Measurements from ENCODE around the gene FCRL6. TPM values are rescaled to one million over a fixed set of nuclear protein-coding genes. Genes with fewer than 3 reads are reported as not detected.

The FCRL6 gene
- total RNA-seq, 4 donors from 2014 or later = not detected

GRCh38 chr1:159859767-159860322, 57.7 kb downstream of the FCRL6 start:
- TF ChIP-seq POLR2A (IDR thresholded peaks at IDR 0.05) (no peak), CTCF (IDR thresholded peaks at IDR 0.05 in 4 of 5, conservative IDR thresholded peaks at IDR 0.05 in 1 of 5) (no peak)
- H3K27ac ChIP-seq = no peak overlapping the region
- intact Hi-C loops (cut with DNase I; ENCODE audit: low total_unique reads) (loop anchor here (10.0 kb wide), 1 partner anchor 65 kb away; the partner anchor contains the start of gene TAGLN2), in situ Hi-C loops (cut with MboI; ENCODE audit: low sequenced_read_pairs in 4 of 4) (loop anchor here in 1 of 4 donors (10.0 kb wide), 1 partner anchor 55 kb away; the partner anchor contains the start of gene FCRL6)
- no peak for DNase-seq
- H3K4me3 ChIP-seq = no peak overlapping the region
- no peaks in the 10 kb centered on the region for H3K27me3 ChIP-seq
- no peaks in the 10 kb centered on the region for H3K9me3 ChIP-seq
- H3K36me3 ChIP-seq = no peaks in the 10 kb centered on the region
- no peak for ATAC-seq
- H3K4me1 ChIP-seq = no peaks in the 10 kb centered on the region

- in situ Hi-C loops (cut with MboI; ENCODE audit: low sequenced_read_pairs in 4 of 4) = no loop called here
- intact Hi-C loops (cut with DNase I; ENCODE audit: low total_unique reads) = no loop called here
- ATAC-seq = no peak
These were observed 58.3 kb downstream of the FCRL6 start for GRCh38 chr1:159860456-159860855.

DNA sequence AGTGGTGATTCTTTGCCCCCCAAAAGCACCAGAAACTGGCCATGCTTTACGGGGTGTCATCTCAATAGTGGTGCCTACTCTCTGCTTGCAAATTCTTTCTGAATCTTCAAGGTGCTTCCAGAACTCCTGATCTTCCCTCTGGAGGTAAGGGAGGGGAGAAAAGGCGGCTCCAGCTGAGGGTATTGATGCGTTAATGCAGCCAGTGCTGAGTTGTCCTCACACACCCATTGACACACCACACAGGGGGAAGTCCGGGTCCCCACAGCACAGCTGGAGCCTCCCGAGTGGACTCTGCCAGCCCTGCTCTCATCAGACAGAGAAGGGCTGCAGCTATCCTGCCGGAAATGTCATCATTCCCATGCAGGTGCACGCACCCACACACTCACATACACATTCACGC, 59.1 kb downstream of the FCRL6 start:
- intact Hi-C loops (cut with DNase I; ENCODE audit: low total_unique reads) = no loop called here

More at GRCh38 chr1:159860456-159860855, 58.3 kb downstream of the FCRL6 start:
- Histone ChIP-seq H3K4me3 (no peak overlapping the region), H3K27me3 (no peaks in the 10 kb centered on the region), H3K4me1 (no peaks in the 10 kb centered on the region), H3K27ac (no peak overlapping the region), H3K9me3 (no peaks in the 10 kb centered on the region), H3K36me3 (no peaks in the 10 kb centered on the region)
- no peak for TF ChIP-seq CTCF (IDR thresholded peaks at IDR 0.05 in 4 of 5, conservative IDR thresholded peaks at IDR 0.05 in 1 of 5)
- no peak for TF ChIP-seq POLR2A (IDR thresholded peaks at IDR 0.05)
- no peak for DNase-seq

GRCh38 chr1:159862031-159862430, 59.9 kb downstream of the FCRL6 start:
- ATAC-seq (no peak), DNase-seq (no peak)
- H3K4me3 ChIP-seq = no peak overlapping the region
- TF ChIP-seq POLR2A (IDR thresholded peaks at IDR 0.05) (no peak), CTCF (IDR thresholded peaks at IDR 0.05 in 4 of 5, conservative IDR thresholded peaks at IDR 0.05 in 1 of 5) (no peak)
- intact Hi-C loops (cut with DNase I; ENCODE audit: low total_unique reads) (no loop called here), in situ Hi-C loops (cut with MboI; ENCODE audit: low sequenced_read_pairs in 4 of 4) (no loop called here)
- no peaks in the 10 kb centered on the region for H3K27me3 ChIP-seq
- H3K27ac ChIP-seq = no peak overlapping the region
- no peaks in the 10 kb centered on the region for H3K9me3 ChIP-seq
- H3K4me1 ChIP-seq = no peaks in the 10 kb centered on the region
- no peaks in the 10 kb centered on the region for H3K36me3 ChIP-seq

More for the DNA sequence above, 59.1 kb downstream of the FCRL6 start:
- Histone ChIP-seq H3K4me3 (no peak overlapping the region), H3K27me3 (no peaks in the 10 kb centered on the region), H3K9me3 (no peaks in the 10 kb centered on the region), H3K4me1 (no peaks in the 10 kb centered on the region), H3K27ac (no peak overlapping the region), H3K36me3 (no peaks in the 10 kb centered on the region)
- TF ChIP-seq CTCF (IDR thresholded peaks at IDR 0.05 in 4 of 5, conservative IDR thresholded peaks at IDR 0.05 in 1 of 5) (no peak), POLR2A (IDR thresholded peaks at IDR 0.05) (no peak)
- in situ Hi-C loops (cut with MboI; ENCODE audit: low sequenced_read_pairs in 4 of 4) = no loop called here
- ATAC-seq (no peak), DNase-seq (no peak)

GRCh38 chr1:159862557-159862956, 60.4 kb downstream of the FCRL6 start, which contains the start of gene VSIG8:
VSIG8 (minus strand) TSS chr1:159862657; CDS start chr1:159862521, 136 bp downstream.
- ATAC-seq (no peak), DNase-seq (no peak)
- Histone ChIP-seq H3K27ac (no peak within 1 kb of the TSS), H3K36me3 (no peaks in the 10 kb centered on the region), H3K4me3 (no peak within 1 kb of the TSS), H3K27me3 (no peaks in the 10 kb centered on the region), H3K9me3 (no peaks in the 10 kb centered on the region), H3K4me1 (no peaks in the 10 kb centered on the region)
- in situ Hi-C loops (cut with MboI; ENCODE audit: low sequenced_read_pairs in 4 of 4) (no loop called here), intact Hi-C loops (cut with DNase I; ENCODE audit: low total_unique reads) (no loop called here)
- TF ChIP-seq POLR2A (IDR thresholded peaks at IDR 0.05) (no peak), CTCF (IDR thresholded peaks at IDR 0.05 in 4 of 5, conservative IDR thresholded peaks at IDR 0.05 in 1 of 5) (no peak)
